Fibroblast of lung (primary cell): ENCODE data around the gene TMEM72. TPM values are rescaled to one million over a fixed set of nuclear protein-coding genes. Genes with fewer than 3 reads are reported as not detected.

ENCODE experiments used
- DNase-seq, 2 donors: peaks; one replicate each; pipeline versions ENCODE4 v3.0.0 to v3.0.0-alpha.2; 2010; ENCODE audit warnings: low read depth in 2 of 2
- H2AFZ ChIP-seq: 2 replicates; pipeline ENCODE4 v1.5.1; 2012; ENCODE audit warnings: low read length, control low read depth, inconsistent platforms
- H3K27ac ChIP-seq: 2 replicates; pipeline ENCODE4 v1.5.1; 2011; ENCODE audit warnings: low read length, control low read depth; ENCODE audit not compliant: insufficient read depth
- H3K27me3 ChIP-seq: 2 replicates; pipeline ENCODE4 v1.5.1; 2011; ENCODE audit warnings: mild to moderate bottlenecking, low read length; ENCODE audit not compliant: control insufficient read depth, insufficient read depth
- H3K36me3 ChIP-seq: 2 replicates; pipeline ENCODE4 v1.5.1; 2011; ENCODE audit warnings: low read length; ENCODE audit not compliant: control insufficient read depth, insufficient read depth
- H3K4me1 ChIP-seq: 2 replicates; pipeline ENCODE4 v1.5.1; 2011; ENCODE audit warnings: low read length; ENCODE audit not compliant: control insufficient read depth, insufficient read depth; ENCODE audit errors: extremely low read depth
- H3K4me2 ChIP-seq: 2 replicates; pipeline ENCODE4 v1.5.1; 2011; ENCODE audit warnings: low read length, control low read depth; ENCODE audit not compliant: insufficient read depth; ENCODE audit errors: extremely low read depth
- H3K4me3 ChIP-seq, 4 experiments: fragments of 200-600 bp in 1 of 4; sonication (generic) in 1 of 4; replicated peaks in 1 of 4; 2 replicates each; pipeline ENCODE4 v1.5.1; 2011 to 2016; ENCODE audit warnings: low read length in 4 of 4, low read depth in 3 of 4, mild to moderate bottlenecking in 3 of 4, control low read depth in 2 of 4, inconsistent platforms in 1 of 4, mixed read lengths in 1 of 4; ENCODE audit not compliant: insufficient read depth in 1 of 4; ENCODE audit errors: control extremely low read depth in 1 of 4
- H3K79me2 ChIP-seq: 2 replicates; pipeline ENCODE4 v1.5.1; 2012; ENCODE audit warnings: mild to moderate bottlenecking, low read length, inconsistent platforms; ENCODE audit not compliant: control insufficient read depth, insufficient read depth
- H3K9ac ChIP-seq: 2 replicates; pipeline ENCODE4 v1.5.1; 2011; ENCODE audit warnings: mild to moderate bottlenecking, low read length, control low read depth; ENCODE audit not compliant: insufficient read depth
- H3K9me3 ChIP-seq: 2 replicates; pipeline ENCODE4 v1.5.1; 2012; ENCODE audit warnings: low read depth, low read length; ENCODE audit not compliant: control insufficient read depth, insufficient read depth
- H4K20me1 ChIP-seq: 2 replicates; pipeline ENCODE4 v1.5.1; 2011; ENCODE audit warnings: low read length; ENCODE audit not compliant: control insufficient read depth, insufficient read depth; ENCODE audit errors: extremely low read depth
- CTCF ChIP-seq, 2 donors: IDR thresholded peaks in 1 of 2; conservative IDR thresholded peaks in 1 of 2; 1 replicate in 1 of 2; 2 replicates in 1 of 2; pipeline ENCODE4 v1.5.1; 2011 to 2012; ENCODE audit warnings: low read length in 2 of 2, control low read depth in 1 of 2, inconsistent platforms in 1 of 2, low read depth in 1 of 2, mild to moderate bottlenecking in 1 of 2
- EZH2 ChIP-seq: IDR thresholded peaks from 2 replicates; pipeline ENCODE4 v1.5.1; 2012; ENCODE audit warnings: low read length, control low read depth, mild to moderate bottlenecking; ENCODE audit errors: missing control alignments
- polyA minus RNA-seq: library from RNA; depleted of rRNA, polyadenylated mRNA; stranded (reverse); fragments of >200 nt; gene quantifications from 2 replicates; pipeline ENCODE4 v1.2.3, GENCODE V29; 2011; ENCODE audit warnings: low replicate concordance
- polyA plus RNA-seq, 2 donors: library from polyadenylated mRNA; depleted of rRNA in 1 of 2; stranded (reverse) in 1 of 2; unstranded in 1 of 2; fragments of >200 nt; gene quantifications; 2 replicates each; pipeline ENCODE4 v1.2.1, GENCODE V29; 2011 to 2012; ENCODE audit warnings: missing spikeins in 1 of 2
- total RNA-seq: library from RNA; depleted of rRNA; stranded (reverse); fragments of >200 nt; gene quantifications from 2 replicates; pipeline ENCODE4 v1.2.1, GENCODE V29; 2014

Gene TMEM72
- not detected in 2 replicates for total RNA-seq
- not detected in 2 replicates for polyA plus RNA-seq
- polyA plus RNA-seq (2012): not detected in 2 replicates
- not detected in 2 replicates for polyA minus RNA-seq

- no peaks in the 10 kb centered on the region for H3K4me1 ChIP-seq
- no peaks in the 10 kb centered on the region for H3K79me2 ChIP-seq
- H3K9me3 ChIP-seq: no peaks in the 10 kb centered on the region
- DNase-seq: no peak
- peaks cover 19% of the 10 kb centered on the region for H3K27me3 ChIP-seq
- H3K27ac ChIP-seq: no peak within 1 kb of the TSS
- H4K20me1 ChIP-seq: no peaks in the 10 kb centered on the region
- TF ChIP-seq CTCF (conservative IDR thresholded peaks at IDR 0.05 in 1 of 2, IDR thresholded peaks at IDR 0.05 in 1 of 2; ENCODE audit: low read depth in 1 of 2, low read length in 2 of 2): no peak
- no peak for TF ChIP-seq EZH2
- no peaks in the 10 kb centered on the region for H3K36me3 ChIP-seq
- H2AFZ ChIP-seq: no peak within 1 kb of the TSS
- H3K9ac ChIP-seq: no peak within 1 kb of the TSS
- no peak within 1 kb of the TSS for H3K4me3 ChIP-seq
- H3K4me2 ChIP-seq: no peak within 1 kb of the TSS
These were observed at the start of gene TMEM72 for GRCh38 chr10:44911081-44911540. TSS of gene TMEM72 (plus strand) at chr10:44911337. CDS start at chr10:44911513, 176 bp downstream.

GRCh38 chr10:44862006-44862751 is 49.0 kb upstream of the TMEM72 start:
- peak overlapping the region; percentile 27 for H3K27ac ChIP-seq

More at GRCh38 chr10:44862006-44862751, 49.0 kb upstream of the TMEM72 start:
- no peak overlapping the region for H3K4me2 ChIP-seq
- H4K20me1 ChIP-seq: no peaks in the 10 kb centered on the region
- DNase-seq: peak in 1 of 2 donors; percentile 36
- H3K4me3 ChIP-seq: no peak overlapping the region
- H3K9me3 ChIP-seq: no peaks in the 10 kb centered on the region
- peaks cover 15% of the 10 kb centered on the region for H3K4me1 ChIP-seq
- no peak overlapping the region for H3K9ac ChIP-seq
- H2AFZ ChIP-seq: no peak overlapping the region
- no peaks in the 10 kb centered on the region for H3K79me2 ChIP-seq
- H3K27me3 ChIP-seq: no peaks in the 10 kb centered on the region
- H3K36me3 ChIP-seq: no peaks in the 10 kb centered on the region
- no peak for TF ChIP-seq EZH2
- no peak for TF ChIP-seq CTCF (conservative IDR thresholded peaks at IDR 0.05 in 1 of 2, IDR thresholded peaks at IDR 0.05 in 1 of 2; ENCODE audit: low read depth in 1 of 2, low read length in 2 of 2)
